Hepatocyte (in vitro differentiated cells): Measurements from ENCODE around the gene REEP6. TPM values are rescaled to one million over a fixed set of nuclear protein-coding genes. Genes with fewer than 3 reads are reported as not detected.

Experiments
- DNase-seq: peaks from one replicate; pipeline ENCODE4 v3.0.0-alpha.2; 2016; ENCODE audit warnings: low spot score
- H2AFZ ChIP-seq: fragments of 200-600 bp; sonication (generic); 2 replicates; pipeline ENCODE4 v1.6.0; 2016; ENCODE audit warnings: antibody characterized with exemption, mild to moderate bottlenecking
- H3K27ac ChIP-seq: fragments of 200-600 bp; sonication (generic); 2 replicates; pipeline ENCODE4 v1.5.1; 2016; ENCODE audit warnings: mild to moderate bottlenecking
- H3K27me3 ChIP-seq: fragments of 200-600 bp; sonication (generic); 2 replicates; pipeline ENCODE4 v1.6.1; 2016
- H3K36me3 ChIP-seq: fragments of 200-600 bp; sonication (generic); replicated peaks from 2 replicates; pipeline ENCODE4 v1.5.1; 2016; ENCODE audit warnings: low read depth; ENCODE audit not compliant: insufficient read depth
- H3K4me1 ChIP-seq: fragments of 200-600 bp; sonication (generic); 2 replicates; pipeline ENCODE4 v1.5.1; 2016; ENCODE audit warnings: mild to moderate bottlenecking, moderate library complexity; ENCODE audit not compliant: insufficient read depth
- H3K4me2 ChIP-seq: fragments of 200-600 bp; sonication (generic); 2 replicates; pipeline ENCODE4 v1.6.0; 2016
- H3K4me3 ChIP-seq: fragments of 200-600 bp; sonication (generic); 2 replicates; pipeline ENCODE4 v1.5.1; 2016; ENCODE audit warnings: mild to moderate bottlenecking
- H3K79me2 ChIP-seq: fragments of 200-600 bp; sonication (generic); 2 replicates; pipeline ENCODE4 v1.6.0; 2017; ENCODE audit warnings: mild to moderate bottlenecking
- H3K9me2 ChIP-seq: fragments of 200-600 bp; sonication (generic); replicated peaks from 2 replicates; pipeline ENCODE4 v1.6.0; 2017; ENCODE audit warnings: mild to moderate bottlenecking; ENCODE audit not compliant: insufficient read depth
- H3K9me3 ChIP-seq: fragments of 200-600 bp; sonication (generic); 2 replicates; pipeline ENCODE4 v1.5.1; 2016; ENCODE audit warnings: low read depth, mild to moderate bottlenecking
- H4K20me1 ChIP-seq: fragments of 200-600 bp; sonication (generic); 2 replicates; pipeline ENCODE4 v1.6.0; 2016; ENCODE audit warnings: mild to moderate bottlenecking; ENCODE audit not compliant: insufficient read depth, poor library complexity, severe bottlenecking
- CTCF ChIP-seq: fragments of 200-600 bp; sonication (generic); IDR thresholded peaks from 2 replicates; pipeline ENCODE4 v1.5.1; 2016; ENCODE audit warnings: antibody characterized with exemption, mild to moderate bottlenecking; ENCODE audit not compliant: poor library complexity
- EZH2 ChIP-seq: fragments of 200-600 bp; sonication (generic); IDR thresholded peaks from 2 replicates; pipeline ENCODE4 v1.6.1; 2016; ENCODE audit warnings: antibody characterized with exemption, mild to moderate bottlenecking, borderline replicate concordance
- EZH2phosphoT487 ChIP-seq: fragments of 200-600 bp; sonication (generic); IDR thresholded peaks from one replicate; pipeline ENCODE4 v1.6.1; 2018; ENCODE audit warnings: antibody characterized with exemption, mild to moderate bottlenecking, low read depth, moderate library complexity; ENCODE audit not compliant: unreplicated experiment, severe bottlenecking
- WGBS: methylation state at CpG from one replicate; pipeline ENCODE4 v1.1.6; 2016; ENCODE audit warnings: low lambda C conversion rate; ENCODE audit errors: missing lambda C conversion rate; 5-methylcytosine and 5-hydroxymethylcytosine counted together
- polyA plus RNA-seq: library from polyadenylated mRNA; unstranded; fragments of >200 nt; fragmentation: Nextera tagmentation; extraction: Ambion mirVana; gene quantifications from 2 replicates; pipeline ENCODE4 v1.2.1, GENCODE V29; 2016
- total RNA-seq: library from RNA; depleted of rRNA; stranded (reverse); fragments of >200 nt; gene quantifications from 2 replicates; pipeline ENCODE4 v1.2.3, GENCODE V29; 2014

Gene REEP6
- total and polyA plus RNA-seq, 2 experiments from 2014 or later: 88.9 to 218 TPM

GRCh38 chr19:1445932-1446712 lies 44.9 kb upstream of the REEP6 start:
- WGBS: 2% methylated on average over 16 of the region's 99 CpGs
- Histone ChIP-seq H3K4me2 (peak overlapping the region; percentile 96), H3K9me3 (no peaks in the 10 kb centered on the region), H3K4me1 (peaks cover 17% of the 10 kb centered on the region), H2AFZ (peak overlapping the region; percentile 63), H3K4me3 (peak overlapping the region; percentile 55), H3K9me2 (no peaks in the 10 kb centered on the region), H3K79me2 (peaks cover under 1% of the 10 kb centered on the region), H3K36me3 (no peaks in the 10 kb centered on the region), H3K27ac (no peak overlapping the region), H4K20me1 (peaks cover 18% of the 10 kb centered on the region), H3K27me3 (peaks cover 50% of the 10 kb centered on the region)
- peak; percentile 79 for DNase-seq
- no peak for TF ChIP-seq EZH2
- no peak for TF ChIP-seq CTCF
- TF ChIP-seq EZH2phosphoT487: no peak

- H3K9me2 ChIP-seq: no peaks in the 10 kb centered on the region
- H4K20me1 ChIP-seq: peaks cover 10% of the 10 kb centered on the region
- TF ChIP-seq CTCF: no peak
- peak; percentile 72 for TF ChIP-seq EZH2
- H3K4me2 ChIP-seq: peak overlapping the region; percentile 96
- H3K27ac ChIP-seq: no peak overlapping the region
- no peaks in the 10 kb centered on the region for H3K36me3 ChIP-seq
- H3K4me1 ChIP-seq: peaks cover 17% of the 10 kb centered on the region
- H3K9me3 ChIP-seq: no peaks in the 10 kb centered on the region
- peaks cover 57% of the 10 kb centered on the region for H3K27me3 ChIP-seq
- H3K79me2 ChIP-seq: no peaks in the 10 kb centered on the region
- peak; percentile 62 for DNase-seq
- WGBS: 6% methylated on average over 48 of the region's 63 CpGs
- H2AFZ ChIP-seq: no peak overlapping the region
- H3K4me3 ChIP-seq: peak overlapping the region; percentile 55
Measured at GRCh38 chr19:1446713-1447481, 44.1 kb upstream of the REEP6 start.

- no peaks in the 10 kb centered on the region for H3K79me2 ChIP-seq
- no peak overlapping the region for H2AFZ ChIP-seq
- TF ChIP-seq EZH2 (no peak), CTCF (no peak), EZH2phosphoT487 (no peak)
- H3K4me1 ChIP-seq: peaks cover 17% of the 10 kb centered on the region
- H3K4me2 ChIP-seq: no peak overlapping the region
- 24% methylated on average over 4 of the region's 4 CpGs for WGBS
- H3K4me3 ChIP-seq: no peak overlapping the region
- H3K9me3 ChIP-seq: no peaks in the 10 kb centered on the region
- no peaks in the 10 kb centered on the region for H3K9me2 ChIP-seq
- H4K20me1 ChIP-seq: peaks cover 4% of the 10 kb centered on the region
- no peak for DNase-seq
- no peak overlapping the region for H3K27ac ChIP-seq
- H3K27me3 ChIP-seq: peaks cover 62% of the 10 kb centered on the region
- no peaks in the 10 kb centered on the region for H3K36me3 ChIP-seq
Measured at GRCh38 chr19:1447504-1447903, 43.5 kb upstream of the REEP6 start.
